ENCODE measurements around the gene MROH2A. TPM values are rescaled to one million over a fixed set of nuclear protein-coding genes. Genes with fewer than 3 reads are reported as not detected.

Gene MROH2A
- total and polyA plus RNA-seq, 4 donors, result 0.80 TPM; not detected in 3

DNA sequence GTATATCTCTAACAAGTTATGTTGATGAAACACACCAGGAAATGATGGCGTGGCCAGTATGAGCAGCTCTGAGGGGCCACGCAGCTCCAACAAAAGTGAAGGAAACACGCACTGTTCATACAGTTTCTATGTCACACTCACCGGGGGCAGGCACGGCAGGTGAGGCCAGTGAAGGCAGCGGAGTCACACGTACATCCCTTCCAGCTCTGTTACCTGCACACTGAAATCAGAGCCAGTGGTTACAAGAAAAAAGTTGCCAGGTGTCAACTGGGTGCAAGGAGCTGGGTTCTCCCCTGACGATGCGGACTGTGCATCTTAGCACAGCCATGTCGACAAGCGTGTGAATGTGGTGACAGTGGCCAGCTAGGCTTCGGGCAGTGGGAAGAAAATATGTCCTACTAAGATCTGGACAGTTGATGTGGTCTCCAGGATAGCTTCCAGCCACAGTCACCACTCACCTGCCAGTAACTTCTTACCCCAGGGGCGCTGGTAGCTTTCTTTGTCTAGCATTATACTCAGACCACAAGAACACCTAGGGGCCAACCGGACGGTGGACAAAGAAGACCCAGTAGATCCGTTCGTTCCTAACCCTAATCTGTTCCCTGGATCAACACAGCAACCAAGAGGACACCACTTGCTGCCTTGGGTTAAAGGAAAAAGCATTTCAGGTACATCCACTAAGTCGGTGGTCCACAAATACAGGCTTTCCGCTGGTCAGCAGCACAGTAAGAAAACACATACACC, 66.1 kb downstream of the MROH2A start:
- H3K9me3 ChIP-seq (ENCODE audit: control insufficient read depth in 4 of 4, insufficient read depth in 3 of 4, low read length in 3 of 4), result no peaks in the 10 kb centered on the region
- DNase-seq, result no peak
- H3K27ac ChIP-seq (ENCODE audit: low read depth in 1 of 2, low read length in 1 of 2), result no peak overlapping the region
- ATAC-seq (ENCODE audit: insufficient read depth, low FRiP score), result no peak
- H3K36me3 ChIP-seq (ENCODE audit: control insufficient read depth in 4 of 4, insufficient read depth in 4 of 4, low read length in 4 of 4), result peaks cover 0 to 45% (median 10%) of the 10 kb centered on the region in 4 donors
- WGBS, 2 donors, result 92 to 95% methylated on average over 19 of the region's 19 CpGs
- no peaks in the 10 kb centered on the region for H3K4me1 ChIP-seq (ENCODE audit: control insufficient read depth in 5 of 5, insufficient read depth in 5 of 5, low read length in 5 of 5)
- H3K4me3 ChIP-seq, result no peak overlapping the region
- no peak overlapping the region for H3K9ac ChIP-seq (ENCODE audit: insufficient read depth in 1 of 2, low read length in 2 of 2)
- no peak for TF ChIP-seq CTCF (IDR thresholded peaks at IDR 0.05; ENCODE audit: control extremely low read depth, extremely low read depth)
- no peaks in the 10 kb centered on the region for H3K27me3 ChIP-seq (ENCODE audit: control insufficient read depth in 3 of 3, insufficient read depth in 3 of 3, low read length in 2 of 3)

DNA sequence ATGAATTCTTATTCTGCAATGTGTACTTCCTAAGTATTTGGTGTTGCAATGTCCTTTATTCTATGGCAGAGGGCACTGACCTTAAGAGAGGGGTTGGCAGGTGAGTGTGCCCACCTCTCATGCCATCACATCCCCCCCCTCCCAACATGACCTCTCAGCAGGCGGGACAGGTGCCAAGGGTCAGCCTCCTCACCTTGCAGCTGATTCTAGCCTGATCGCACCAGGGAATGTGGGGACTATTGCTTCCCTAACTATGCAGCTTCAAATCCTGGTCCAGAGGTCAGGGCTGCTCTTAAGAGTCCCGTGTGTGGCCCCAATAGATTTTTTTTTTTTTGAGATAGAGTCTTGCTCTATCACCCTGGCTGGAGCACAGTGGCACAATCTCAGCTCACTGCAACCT, 66.7 kb downstream of the MROH2A start:
- no peak for TF ChIP-seq CTCF (IDR thresholded peaks at IDR 0.05; ENCODE audit: control extremely low read depth, extremely low read depth)
- Histone ChIP-seq H3K4me3 (no peak overlapping the region), H3K9me3 (ENCODE audit: control insufficient read depth in 4 of 4, insufficient read depth in 3 of 4, low read length in 3 of 4) (no peaks in the 10 kb centered on the region), H3K4me1 (ENCODE audit: control insufficient read depth in 5 of 5, insufficient read depth in 5 of 5, low read length in 5 of 5) (no peaks in the 10 kb centered on the region), H3K27me3 (ENCODE audit: control insufficient read depth in 3 of 3, insufficient read depth in 3 of 3, low read length in 2 of 3) (no peaks in the 10 kb centered on the region), H3K27ac (ENCODE audit: low read depth in 1 of 2, low read length in 1 of 2) (no peak overlapping the region), H3K9ac (ENCODE audit: insufficient read depth in 1 of 2, low read length in 2 of 2) (no peak overlapping the region), H3K36me3 (ENCODE audit: control insufficient read depth in 4 of 4, insufficient read depth in 4 of 4, low read length in 4 of 4) (peaks cover 0 to 45% (median 8%) of the 10 kb centered on the region in 4 donors)
- 90 to 96% methylated on average over 3 of the region's 3 CpGs for WGBS, 2 donors
- no peak for DNase-seq
- no peak for ATAC-seq (ENCODE audit: insufficient read depth, low FRiP score)

DNA sequence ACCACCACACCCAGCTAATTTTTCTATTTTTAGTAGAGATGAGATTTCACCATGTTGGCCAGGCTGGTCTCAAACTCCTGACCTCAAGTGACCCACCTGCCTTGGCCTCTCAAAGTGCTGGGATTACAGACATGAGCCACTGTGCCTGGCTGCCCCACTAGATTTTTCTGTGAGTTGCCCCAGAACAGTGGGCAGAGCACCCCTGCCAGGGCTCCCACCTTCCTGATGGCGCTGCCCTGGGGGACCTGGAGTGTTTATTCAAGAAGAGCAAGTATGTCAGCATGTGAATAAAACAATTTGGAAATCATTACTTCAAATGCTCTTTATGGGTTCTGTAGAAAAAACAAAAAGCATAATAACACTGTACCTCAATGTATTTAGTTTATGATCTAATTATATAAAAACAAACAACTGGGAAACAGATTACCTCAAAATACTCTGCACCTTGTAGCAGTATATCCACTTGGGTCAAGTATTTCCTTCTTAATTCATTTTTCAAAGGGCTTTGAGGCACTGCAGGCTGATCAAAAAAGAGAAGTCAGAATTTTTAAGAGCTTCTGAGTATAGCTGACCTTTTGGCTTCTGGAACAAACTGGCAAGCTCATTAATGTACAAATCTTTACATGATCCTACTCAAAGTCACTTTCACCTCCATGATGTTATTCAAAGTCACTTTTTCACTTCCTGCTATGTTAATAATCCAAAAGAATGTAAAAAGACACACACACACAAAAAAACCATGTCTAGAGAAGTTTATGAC, 67.4 kb downstream of the MROH2A start:
- 86 to 93% methylated on average over 1 of the region's 1 CpG for WGBS, 2 donors
- Histone ChIP-seq H3K9ac (ENCODE audit: insufficient read depth in 1 of 2, low read length in 2 of 2) (no peak overlapping the region), H3K27ac (ENCODE audit: low read depth in 1 of 2, low read length in 1 of 2) (no peak overlapping the region), H3K4me1 (ENCODE audit: control insufficient read depth in 5 of 5, insufficient read depth in 5 of 5, low read length in 5 of 5) (no peaks in the 10 kb centered on the region), H3K36me3 (ENCODE audit: control insufficient read depth in 4 of 4, insufficient read depth in 4 of 4, low read length in 4 of 4) (peaks cover 0 to 46% (median 8%) of the 10 kb centered on the region in 4 donors), H3K4me3 (no peak overlapping the region), H3K9me3 (ENCODE audit: control insufficient read depth in 4 of 4, insufficient read depth in 3 of 4, low read length in 3 of 4) (no peaks in the 10 kb centered on the region), H3K27me3 (ENCODE audit: control insufficient read depth in 3 of 3, insufficient read depth in 3 of 3, low read length in 2 of 3) (no peaks in the 10 kb centered on the region)
- ATAC-seq (ENCODE audit: insufficient read depth, low FRiP score) (no peak), DNase-seq (peak in 1 of 3 donors; percentile 20)
- TF ChIP-seq CTCF (IDR thresholded peaks at IDR 0.05; ENCODE audit: control extremely low read depth, extremely low read depth), result no peak
